DMS114 treated with DMSO at 0.1 percent for 48 hours (cell line): ENCODE measurements around the gene GFOD2.
"Not testable (repeated sequence)": the region's sequence is repeated elsewhere in the genome, so short reads cannot be mapped to it uniquely, and the experiment has no call there.

Source experiments
- DNase-seq: peaks from one replicate; lab custom pipeline; 2025; ENCODE audit not compliant: unreplicated experiment; lab: John Stamatoyannopoulos, UW

Gene GFOD2, protein sequence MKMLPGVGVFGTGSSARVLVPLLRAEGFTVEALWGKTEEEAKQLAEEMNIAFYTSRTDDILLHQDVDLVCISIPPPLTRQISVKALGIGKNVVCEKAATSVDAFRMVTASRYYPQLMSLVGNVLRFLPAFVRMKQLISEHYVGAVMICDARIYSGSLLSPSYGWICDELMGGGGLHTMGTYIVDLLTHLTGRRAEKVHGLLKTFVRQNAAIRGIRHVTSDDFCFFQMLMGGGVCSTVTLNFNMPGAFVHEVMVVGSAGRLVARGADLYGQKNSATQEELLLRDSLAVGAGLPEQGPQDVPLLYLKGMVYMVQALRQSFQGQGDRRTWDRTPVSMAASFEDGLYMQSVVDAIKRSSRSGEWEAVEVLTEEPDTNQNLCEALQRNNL

DNA sequence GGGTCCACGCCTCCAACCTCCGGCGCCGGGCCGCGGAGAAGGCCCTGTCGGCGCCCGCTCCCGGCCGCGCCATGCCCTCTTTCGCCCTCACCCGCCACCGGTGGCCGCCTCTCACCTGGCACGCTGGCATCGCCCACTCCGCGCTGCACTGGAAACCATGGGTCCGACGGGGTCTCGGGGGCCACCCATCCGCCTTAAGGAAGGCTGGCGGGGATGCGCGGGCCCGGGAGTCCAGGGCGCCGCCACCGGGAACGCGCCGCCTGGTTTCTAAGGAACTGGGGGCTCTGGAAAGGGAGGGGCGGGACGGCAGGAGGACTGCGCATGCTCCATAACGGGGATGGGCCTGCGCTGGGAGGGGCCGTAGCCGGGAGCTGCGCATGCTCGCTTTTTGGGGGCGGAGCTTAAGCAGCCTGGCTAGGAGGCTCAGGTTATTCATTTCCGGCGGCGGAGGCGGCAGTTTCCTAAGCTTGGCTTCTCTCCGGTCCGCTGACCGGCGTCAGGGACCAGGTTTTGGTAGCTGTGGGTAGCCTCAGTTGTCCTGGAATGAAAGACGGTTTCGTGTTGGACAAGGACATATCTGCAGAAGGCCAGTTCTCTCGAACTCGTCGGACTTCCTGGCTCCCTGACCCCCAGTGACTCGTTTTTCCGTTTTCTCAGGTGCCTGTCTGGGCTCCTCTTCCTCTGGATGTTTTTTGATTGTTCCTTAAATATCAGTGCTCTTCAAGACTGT is at the start of gene GFOD2:
Gene GFOD2 (minus strand): TSS at position 269 of the 730 bp plus-strand sequence. CDS start 33,601 bp downstream, outside the sequence.
- DNase-seq: peak; percentile 92

DNA sequence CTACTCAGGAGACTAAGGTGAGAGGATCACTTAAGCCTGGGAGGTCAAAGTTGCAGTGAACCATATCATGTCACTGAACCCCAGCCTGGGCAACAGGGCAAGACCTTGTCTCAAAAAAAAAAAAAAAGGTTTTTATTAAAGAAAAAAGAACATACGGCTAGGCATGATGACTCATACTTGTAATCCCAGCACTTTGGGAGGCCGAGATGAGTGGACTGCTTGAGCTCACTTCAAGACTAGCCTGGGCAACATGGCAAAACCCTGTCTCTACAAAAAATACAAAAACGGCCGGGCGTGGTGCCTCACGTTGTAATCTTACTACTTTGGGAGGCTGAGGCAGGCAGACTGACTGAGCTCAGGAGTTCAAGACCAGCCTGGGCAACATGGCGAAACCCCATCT is 48.8 kb upstream of the GFOD2 start:
- DNase-seq: no peak

DNA sequence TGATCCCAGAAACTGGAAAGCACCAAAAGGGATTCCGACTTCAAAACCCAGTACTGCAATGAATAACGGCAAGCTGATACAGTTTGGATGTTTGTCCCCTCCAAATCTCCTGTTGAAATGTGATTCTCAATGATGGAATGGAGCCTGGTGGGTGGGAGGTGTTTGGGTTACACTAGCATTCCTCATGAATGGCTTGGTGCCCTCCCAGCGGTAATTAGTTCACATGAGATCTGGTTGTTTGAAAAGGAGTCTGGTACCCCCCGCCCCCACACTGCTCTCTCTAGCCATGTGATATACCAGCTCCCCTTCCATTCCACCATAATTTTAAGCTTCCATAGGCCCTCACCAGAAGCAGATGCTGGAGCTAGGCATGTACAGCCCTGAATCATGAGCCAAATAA is 47.2 kb upstream of the GFOD2 start:
- no peak for DNase-seq

DNA sequence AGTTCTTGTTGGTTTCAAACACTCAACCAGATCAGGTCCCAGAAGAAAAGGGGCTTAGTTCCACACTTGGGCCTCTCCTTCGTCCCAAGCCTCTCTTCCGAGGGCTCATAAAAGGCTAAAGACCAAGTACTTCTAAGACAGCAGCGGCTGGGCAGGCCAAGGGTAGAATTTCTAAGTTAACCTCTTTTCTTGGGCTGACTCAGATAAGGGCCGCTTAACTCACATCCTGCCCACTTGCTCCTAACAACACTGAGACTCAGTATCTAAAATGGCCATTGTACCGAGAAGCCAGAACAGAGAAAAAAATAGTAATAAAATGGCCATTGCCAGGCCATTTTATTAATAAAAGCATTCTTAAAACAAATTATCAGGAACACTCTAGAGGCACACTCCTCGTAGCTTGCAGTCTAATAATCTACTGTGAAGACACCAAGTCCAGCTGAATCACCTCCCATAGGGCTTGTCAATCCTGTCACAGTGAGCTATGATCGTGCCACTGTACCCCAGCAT is 45.1 kb upstream of the GFOD2 start:
- DNase-seq: no peak

GRCh38 chr16:67763066-67763465 is 44.0 kb upstream of the GFOD2 start:
- no peak for DNase-seq

DNA sequence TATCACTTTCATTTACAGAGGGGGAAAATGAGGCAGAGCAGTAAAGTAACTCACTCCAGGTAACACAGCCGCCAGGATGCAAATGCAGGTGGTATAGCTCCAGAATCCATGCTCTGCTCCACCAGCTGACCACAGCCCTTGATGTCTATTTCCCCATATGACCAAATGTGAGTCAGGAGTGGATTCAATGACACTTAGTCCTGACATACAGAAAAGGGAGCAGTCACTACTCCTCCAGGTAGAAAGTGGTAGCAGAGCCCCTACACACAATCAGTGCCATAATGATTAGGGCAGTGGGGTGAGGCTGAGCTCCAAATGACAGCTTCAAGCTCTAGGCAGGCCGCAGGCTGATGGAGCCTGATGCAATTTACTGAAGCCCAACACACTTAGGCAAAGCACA is 43.3 kb upstream of the GFOD2 start:
- DNase-seq: no peak

- no peak for DNase-seq
Observed at GRCh38 chr16:67761924-67762323, 42.8 kb upstream of the GFOD2 start.

DNA sequence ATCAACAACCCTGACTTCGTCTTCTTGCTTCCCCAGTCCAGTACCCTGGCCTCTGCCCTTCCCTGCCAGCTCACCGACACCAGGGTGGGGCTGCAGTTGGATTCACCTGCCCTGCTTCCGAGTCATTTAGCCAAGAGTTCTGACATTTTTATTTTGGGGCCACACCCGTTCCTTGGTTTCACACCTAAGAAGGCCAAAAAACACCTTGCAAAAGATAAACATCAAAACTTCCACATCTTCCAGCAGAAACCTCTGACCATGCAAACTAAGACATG is 41.8 kb upstream of the GFOD2 start:
- no peak for DNase-seq

- no peak for DNase-seq
Observed at GRCh38 chr16:67760206-67760955, 41.3 kb upstream of the GFOD2 start.

DNA sequence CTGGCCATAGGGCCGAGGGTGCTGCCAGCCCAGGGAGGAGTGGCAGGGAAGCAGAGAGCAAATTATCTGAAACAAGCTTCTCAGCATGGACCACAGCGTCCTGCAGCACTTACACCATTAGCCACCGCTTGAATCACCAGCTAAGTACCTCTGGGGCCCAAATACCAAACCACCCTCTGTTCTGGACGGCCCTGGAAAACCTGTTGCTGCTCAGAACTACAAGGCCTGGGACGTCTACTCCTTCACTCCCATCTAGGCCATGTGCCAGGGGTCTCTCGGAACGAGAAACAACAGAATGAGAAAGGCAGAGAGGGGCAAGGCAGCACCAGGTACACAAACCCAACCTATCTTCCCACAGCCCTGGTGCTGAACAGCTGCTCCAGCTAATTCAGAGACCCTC is 39.9 kb upstream of the GFOD2 start:
- no peak for DNase-seq

DNA sequence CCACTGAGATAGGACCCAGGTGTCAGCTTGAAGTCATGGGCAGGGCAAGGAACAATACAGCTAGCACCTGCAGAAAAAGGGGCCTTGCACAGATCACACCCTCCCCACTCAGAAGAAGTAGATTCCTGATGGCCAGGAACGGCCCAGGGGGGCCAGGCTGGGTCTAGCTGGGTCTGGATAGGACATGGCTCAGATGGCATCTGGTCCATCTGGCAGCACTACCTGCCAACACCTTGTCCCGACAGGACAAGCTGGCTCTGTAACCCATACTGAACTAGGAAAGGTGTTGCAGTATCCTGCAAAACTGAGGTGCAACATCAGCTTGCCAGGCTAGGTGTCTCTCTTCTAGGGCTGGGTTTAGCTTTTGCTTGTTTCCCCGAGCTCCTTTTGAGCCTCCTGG is 38.9 kb upstream of the GFOD2 start:
- DNase-seq: no peak

- no peak for DNase-seq
Observed at GRCh38 chr16:67752641-67753040, 33.5 kb upstream of the GFOD2 start.

- not testable (repeated sequence) for DNase-seq
Observed at GRCh38 chr16:67751331-67751730, 32.2 kb upstream of the GFOD2 start.

DNA sequence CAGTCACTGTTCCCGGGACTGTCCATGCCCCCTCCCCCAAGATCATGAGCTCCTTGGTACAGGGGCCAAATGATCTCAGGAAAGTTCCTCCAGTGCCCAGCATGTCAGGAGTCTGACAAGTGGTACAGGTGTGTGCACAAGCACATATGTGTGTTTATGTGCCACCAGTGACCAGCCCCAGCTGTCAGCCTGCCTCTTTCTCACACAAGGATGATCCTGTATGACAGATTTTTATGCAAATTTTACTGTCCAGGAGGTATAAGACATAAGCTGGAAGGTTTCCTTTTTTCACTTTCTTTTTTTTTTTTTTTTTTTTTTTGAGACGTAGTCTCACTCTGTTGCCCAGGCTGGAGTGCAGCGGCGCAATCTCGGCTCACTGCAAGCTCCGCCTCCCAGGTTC is 31.4 kb upstream of the GFOD2 start:
- DNase-seq: no peak

DNA sequence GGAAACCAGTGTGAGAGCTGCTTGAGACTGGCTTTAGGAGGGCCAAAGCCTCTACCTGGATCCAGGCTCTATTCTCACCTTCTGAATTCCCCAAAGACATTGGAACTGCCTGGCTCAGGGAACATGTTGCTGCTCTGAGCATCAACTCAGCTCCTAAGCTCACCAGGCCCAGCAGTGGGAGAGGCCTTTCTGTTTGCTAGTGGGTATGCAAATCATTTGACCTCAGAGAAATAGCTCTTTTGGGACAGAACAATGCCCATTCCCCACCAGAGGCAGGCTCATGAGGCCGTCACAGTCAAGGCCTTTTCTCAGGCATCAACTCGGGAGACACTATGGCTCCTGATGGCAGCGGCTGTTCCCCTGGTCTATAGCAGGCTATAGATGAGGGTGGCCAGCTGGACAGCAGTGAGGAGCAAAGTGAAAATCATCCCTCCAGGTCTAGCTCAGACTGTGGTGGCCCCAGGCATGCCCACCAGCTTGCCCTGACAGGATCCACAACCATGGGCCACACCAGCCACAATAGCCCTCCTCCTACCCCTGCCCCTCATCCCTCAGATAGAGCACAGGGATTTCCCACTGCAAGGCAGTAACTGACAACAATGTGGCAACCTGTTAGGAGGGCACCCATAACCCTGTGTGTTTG is 30.4 kb upstream of the GFOD2 start:
- DNase-seq: no peak

- no peak for DNase-seq
Observed at GRCh38 chr16:67748834-67749233, 29.7 kb upstream of the GFOD2 start.

DNA sequence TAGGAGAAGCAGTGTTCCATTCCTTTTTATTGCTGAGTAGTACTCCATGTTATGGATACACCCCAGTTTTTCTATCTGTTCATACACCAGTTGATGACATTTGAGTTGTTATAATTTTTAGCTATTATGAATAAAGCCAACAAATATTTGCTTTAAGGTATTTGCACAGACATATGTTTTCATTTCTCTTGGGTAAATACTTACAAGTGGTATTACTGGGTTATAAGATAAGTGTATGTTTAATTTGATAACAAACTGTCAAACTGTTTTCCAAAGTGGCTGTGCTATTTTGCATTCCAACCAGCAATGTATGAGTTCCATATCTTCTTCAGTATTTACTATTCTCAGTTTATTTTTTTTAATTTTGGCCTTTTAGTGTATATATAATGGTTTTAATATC is 27.7 kb upstream of the GFOD2 start:
- no peak for DNase-seq

DNA sequence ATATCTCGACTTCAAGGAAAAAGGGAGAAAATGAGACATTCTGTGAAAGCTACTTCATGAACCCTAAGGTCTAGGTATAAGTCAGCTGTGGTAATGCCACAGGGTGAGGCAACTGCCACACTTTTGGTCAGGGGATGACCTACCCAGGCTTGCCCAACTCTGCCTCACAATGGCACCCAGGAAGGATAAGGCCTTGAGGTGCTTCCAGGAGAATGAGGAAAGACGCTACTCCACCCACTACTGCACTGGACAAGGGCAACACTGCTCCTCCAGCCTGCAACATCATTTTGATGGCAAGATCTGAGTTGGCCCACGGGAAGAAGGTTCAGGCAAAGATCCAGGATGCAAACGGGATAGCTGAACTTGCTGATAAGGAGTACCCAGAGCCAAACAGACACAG is 22.0 kb upstream of the GFOD2 start:
- no peak for DNase-seq

- DNase-seq: no peak
Observed at GRCh38 chr16:67740391-67740790, 21.3 kb upstream of the GFOD2 start.

- no peak for DNase-seq
Observed at GRCh38 chr16:67736858-67737257, 17.7 kb upstream of the GFOD2 start.

- DNase-seq: no peak
Observed at GRCh38 chr16:67734731-67735201, 15.7 kb upstream of the GFOD2 start.
